Measurements from ENCODE around the gene RGS12. TPM values are rescaled to one million over a fixed set of nuclear protein-coding genes. Genes with fewer than 3 reads are reported as not detected.

Gene RGS12
- total and polyA plus RNA-seq, 2 donors (not counting 1 experiment from before 2014, with no cell fraction given) = 3.5 to 13.9 TPM

DNA sequence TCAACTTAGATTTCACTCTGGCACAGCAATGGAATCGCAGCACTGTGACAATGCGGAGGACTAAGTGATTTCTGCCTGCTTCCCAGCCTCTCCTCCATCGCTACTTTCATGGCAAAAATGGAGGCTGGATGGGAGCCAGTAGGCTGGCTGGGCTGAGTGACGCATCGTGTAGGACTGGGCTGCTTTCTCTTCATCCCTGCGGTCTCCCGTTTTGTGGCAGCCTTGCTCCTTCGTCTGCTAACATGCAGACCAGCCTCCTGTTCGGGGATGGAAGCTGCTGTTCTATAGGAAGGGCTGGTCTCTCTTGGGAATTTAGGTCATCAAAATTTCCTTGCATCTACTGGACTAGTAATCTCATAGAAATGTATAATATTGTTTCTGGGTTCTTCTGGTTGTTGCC is 15.8 kb upstream of the RGS12 start:
- Histone ChIP-seq H2AFZ (ENCODE audit: insufficient read depth, low read depth, low read length, poor library complexity, severe bottlenecking) (no peak overlapping the region), H3K4me1 (ENCODE audit: control insufficient read depth in 2 of 2, insufficient read depth in 2 of 2, low read length in 2 of 2) (no peaks in the 10 kb centered on the region), H4K20me1 (ENCODE audit: control insufficient read depth, insufficient read depth, low read length, poor library complexity, severe bottlenecking) (no peaks in the 10 kb centered on the region), H3K79me2 (ENCODE audit: control insufficient read depth, insufficient read depth, low read length) (no peaks in the 10 kb centered on the region), H3K9ac (ENCODE audit: low read length) (no peak overlapping the region), H3K9me3 (ENCODE audit: control extremely low read depth in 1 of 3, control insufficient read depth in 2 of 3, insufficient read depth in 1 of 3, low read length in 2 of 3) (peaks cover 1 to 22% (median 3%) of the 10 kb centered on the region in 3 donors), H3K4me3 (ENCODE audit: control extremely low read depth in 1 of 5, extremely low read depth in 1 of 5, insufficient read depth in 1 of 5, low read depth in 2 of 5, low read length in 4 of 5) (no peak overlapping the region), H3K36me3 (replicated peaks in 1 of 2; ENCODE audit: control extremely low read depth in 1 of 2, control insufficient read depth in 1 of 2, extremely low read depth in 1 of 2, insufficient read depth in 2 of 2, low read length in 1 of 2) (no peaks in the 10 kb centered on the region), H3K27ac (ENCODE audit: low read length in 2 of 2) (no peak overlapping the region), H3K4me2 (replicated peaks; ENCODE audit: low read depth, low read length, poor library complexity, severe bottlenecking) (no peak overlapping the region), H3K27me3 (replicated peaks in 1 of 4; ENCODE audit: control extremely low read depth in 1 of 4, control insufficient read depth in 3 of 4, insufficient read depth in 4 of 4, low read length in 3 of 4) (peaks cover 0 to 3% (median 2%) of the 10 kb centered on the region in 4 experiments)
- ChIA-PET CTCF (no interaction called here), POLR2A (no interaction called here)
- Mint-ChIP-seq H3K9me3 (ENCODE audit: insufficient read depth) (peaks cover 4% of the 10 kb centered on the region), H3K27ac (no peak overlapping the region), H3K27me3 (peaks cover 4% of the 10 kb centered on the region), H3K4me3 (no peak overlapping the region), H3K4me1 (peaks cover 7% of the 10 kb centered on the region)
- WGBS (ENCODE audit: insufficient coverage) = 100% methylated on average over 4 of the region's 9 CpGs
- DNase-seq (no peak), ATAC-seq (ENCODE audit: low read depth) (no peak)
- intact Hi-C loops (cut with micrococcal nuclease) = no loop called here
- TF ChIP-seq, protein P1, sequence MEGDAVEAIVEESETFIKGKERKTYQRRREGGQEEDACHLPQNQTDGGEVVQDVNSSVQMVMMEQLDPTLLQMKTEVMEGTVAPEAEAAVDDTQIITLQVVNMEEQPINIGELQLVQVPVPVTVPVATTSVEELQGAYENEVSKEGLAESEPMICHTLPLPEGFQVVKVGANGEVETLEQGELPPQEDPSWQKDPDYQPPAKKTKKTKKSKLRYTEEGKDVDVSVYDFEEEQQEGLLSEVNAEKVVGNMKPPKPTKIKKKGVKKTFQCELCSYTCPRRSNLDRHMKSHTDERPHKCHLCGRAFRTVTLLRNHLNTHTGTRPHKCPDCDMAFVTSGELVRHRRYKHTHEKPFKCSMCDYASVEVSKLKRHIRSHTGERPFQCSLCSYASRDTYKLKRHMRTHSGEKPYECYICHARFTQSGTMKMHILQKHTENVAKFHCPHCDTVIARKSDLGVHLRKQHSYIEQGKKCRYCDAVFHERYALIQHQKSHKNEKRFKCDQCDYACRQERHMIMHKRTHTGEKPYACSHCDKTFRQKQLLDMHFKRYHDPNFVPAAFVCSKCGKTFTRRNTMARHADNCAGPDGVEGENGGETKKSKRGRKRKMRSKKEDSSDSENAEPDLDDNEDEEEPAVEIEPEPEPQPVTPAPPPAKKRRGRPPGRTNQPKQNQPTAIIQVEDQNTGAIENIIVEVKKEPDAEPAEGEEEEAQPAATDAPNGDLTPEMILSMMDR (IDR thresholded peaks at IDR 0.05) = no peak
- TF ChIP-seq EZH2 (IDR thresholded peaks at IDR 0.05; ENCODE audit: borderline replicate concordance, insufficient read depth, low read depth, low read length, poor library complexity, severe bottlenecking) = no peak

DNA sequence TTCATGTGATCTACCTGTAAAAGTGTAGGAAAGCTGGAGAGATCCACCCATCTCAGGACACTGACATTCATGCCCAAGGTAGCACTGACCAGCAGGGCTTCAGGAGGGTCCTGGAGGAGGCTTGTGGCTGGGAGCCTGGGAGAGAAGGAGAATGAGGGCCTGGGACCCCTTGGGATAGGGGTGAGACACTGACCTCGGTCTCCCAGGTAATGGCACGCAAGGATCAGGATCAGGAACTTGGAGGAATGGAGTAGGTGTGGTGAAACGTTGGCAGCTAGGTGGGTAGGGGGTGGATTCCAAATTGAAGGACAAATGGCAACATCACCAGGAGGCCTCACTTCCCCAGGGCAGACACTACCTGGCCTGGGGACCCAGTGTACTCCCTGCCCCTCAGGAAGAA is 12.4 kb upstream of the RGS12 start:
- WGBS (ENCODE audit: insufficient coverage) = 79% methylated on average over 3 of the region's 3 CpGs
- no peak overlapping the region for H3K4me2 ChIP-seq (replicated peaks; ENCODE audit: low read depth, low read length, poor library complexity, severe bottlenecking)
- DNase-seq (no peak), ATAC-seq (ENCODE audit: low read depth) (no peak)
- POLR2A ChIA-PET = no interaction called here
- peaks cover 0 to 16% (median 3%) of the 10 kb centered on the region in 3 donors for H3K9me3 ChIP-seq (ENCODE audit: control extremely low read depth in 1 of 3, control insufficient read depth in 2 of 3, insufficient read depth in 1 of 3, low read length in 2 of 3)
- no peaks in the 10 kb centered on the region for H3K36me3 ChIP-seq (replicated peaks in 1 of 2; ENCODE audit: control extremely low read depth in 1 of 2, control insufficient read depth in 1 of 2, extremely low read depth in 1 of 2, insufficient read depth in 2 of 2, low read length in 1 of 2)
- peaks cover 0 to under 1% of the 10 kb centered on the region in 2 donors for H3K4me1 ChIP-seq (ENCODE audit: control insufficient read depth in 2 of 2, insufficient read depth in 2 of 2, low read length in 2 of 2)
- CTCF ChIA-PET = interaction anchor here (1.1 kb wide), 1 partner anchor 9 kb away, joined by 3 read pairs; no protein-coding TSS in a partner anchor
- peaks cover 3% of the 10 kb centered on the region for H3K4me1 Mint-ChIP-seq
- no peaks in the 10 kb centered on the region for H4K20me1 ChIP-seq (ENCODE audit: control insufficient read depth, insufficient read depth, low read length, poor library complexity, severe bottlenecking)
- H3K27me3 Mint-ChIP-seq = peaks cover 4% of the 10 kb centered on the region
- no peak overlapping the region for H2AFZ ChIP-seq (ENCODE audit: insufficient read depth, low read depth, low read length, poor library complexity, severe bottlenecking)
- no peaks in the 10 kb centered on the region for H3K79me2 ChIP-seq (ENCODE audit: control insufficient read depth, insufficient read depth, low read length)
- no peak overlapping the region for H3K9ac ChIP-seq (ENCODE audit: low read length)
- no peak overlapping the region for H3K27ac ChIP-seq (ENCODE audit: low read length in 2 of 2)
- H3K4me3 Mint-ChIP-seq = no peak overlapping the region
- H3K27ac Mint-ChIP-seq = no peak overlapping the region
- TF ChIP-seq EZH2 (IDR thresholded peaks at IDR 0.05; ENCODE audit: borderline replicate concordance, insufficient read depth, low read depth, low read length, poor library complexity, severe bottlenecking) = no peak
- TF ChIP-seq, protein P1 (IDR thresholded peaks at IDR 0.05) = no peak
- intact Hi-C loops (cut with micrococcal nuclease) = no loop called here
- no peak overlapping the region for H3K4me3 ChIP-seq (ENCODE audit: control extremely low read depth in 1 of 5, extremely low read depth in 1 of 5, insufficient read depth in 1 of 5, low read depth in 2 of 5, low read length in 4 of 5)
- H3K9me3 Mint-ChIP-seq (ENCODE audit: insufficient read depth) = peaks cover 4% of the 10 kb centered on the region
- peaks cover 0 to 5% (median 2%) of the 10 kb centered on the region in 4 experiments for H3K27me3 ChIP-seq (replicated peaks in 1 of 4; ENCODE audit: control extremely low read depth in 1 of 4, control insufficient read depth in 3 of 4, insufficient read depth in 4 of 4, low read length in 3 of 4)

Data from B cell (primary cell).